Measurements from ENCODE around the gene BHLHE23. TPM values are rescaled to one million over a fixed set of nuclear protein-coding genes. Genes with fewer than 3 reads are reported as not detected.
"Not testable (repeated sequence)": the region's sequence is repeated elsewhere in the genome, so short reads cannot be mapped to it uniquely, and the experiment has no call there.

Gene BHLHE23
- total RNA-seq, 1 experiment from 2014 or later = not detected

GRCh38 chr20:63043348-63044203 is 36.8 kb upstream of the BHLHE23 start:
- DNase-seq (ENCODE audit: extremely low read depth, low read depth) = no peak

GRCh38 chr20:63042448-63043071 is 35.8 kb upstream of the BHLHE23 start:
- DNase-seq (ENCODE audit: extremely low read depth, low read depth) = no peak

- no peak for DNase-seq (ENCODE audit: extremely low read depth, low read depth)
These were observed 35.0 kb upstream of the BHLHE23 start for GRCh38 chr20:63041776-63042175.

GRCh38 chr20:63037669-63038268 is 31.0 kb upstream of the BHLHE23 start:
- DNase-seq (ENCODE audit: extremely low read depth, low read depth) = no peak

- DNase-seq (ENCODE audit: extremely low read depth, low read depth) = no peak
These were observed 29.5 kb upstream of the BHLHE23 start for GRCh38 chr20:63036291-63036690.

GRCh38 chr20:63035603-63036185 is 28.9 kb upstream of the BHLHE23 start:
- no peak for DNase-seq (ENCODE audit: extremely low read depth, low read depth)

GRCh38 chr20:63034710-63035602 is 28.2 kb upstream of the BHLHE23 start:
- not testable (repeated sequence) for DNase-seq (ENCODE audit: extremely low read depth, low read depth)

- DNase-seq (ENCODE audit: extremely low read depth, low read depth) = no peak
These were observed 27.3 kb upstream of the BHLHE23 start for GRCh38 chr20:63033794-63034709.

- no peak for DNase-seq (ENCODE audit: extremely low read depth, low read depth)
These were observed 26.4 kb upstream of the BHLHE23 start for GRCh38 chr20:63032861-63033793.

GRCh38 chr20:63032026-63032800 is 25.4 kb upstream of the BHLHE23 start:
- DNase-seq (ENCODE audit: extremely low read depth, low read depth) = no peak

GRCh38 chr20:63031251-63032014 is 24.7 kb upstream of the BHLHE23 start:
- DNase-seq (ENCODE audit: extremely low read depth, low read depth) = no peak

- DNase-seq (ENCODE audit: extremely low read depth, low read depth) = no peak
These were observed 22.8 kb upstream of the BHLHE23 start for GRCh38 chr20:63029358-63030121.

- DNase-seq (ENCODE audit: extremely low read depth, low read depth) = no peak
These were observed 21.7 kb upstream of the BHLHE23 start for GRCh38 chr20:63028461-63028921.

GRCh38 chr20:63027922-63028389 is 21.2 kb upstream of the BHLHE23 start:
- no peak for DNase-seq (ENCODE audit: extremely low read depth, low read depth)

GRCh38 chr20:63027221-63027921 is 20.6 kb upstream of the BHLHE23 start:
- no peak for DNase-seq (ENCODE audit: extremely low read depth, low read depth)

All from NCI-H460 (cell line).